Parathyroid adenoma (tissue), 2 donors: ENCODE measurements around the gene GMPR.
A peak's percentile ranks its signal among the peaks of the same experiment; 100 is the strongest.

Source experiments
- H2AFZ ChIP-seq: fragments of 300-600 bp; sonication (generic); one replicate; pipeline ENCODE4 v1.7.0; 2017; ENCODE audit warnings: antibody characterized with exemption, mild to moderate bottlenecking
- H3K27ac ChIP-seq: fragments of 300-600 bp; sonication (generic); one replicate; pipeline ENCODE4 v1.7.0; 2017
- H3K27me3 ChIP-seq: fragments of 300-600 bp; sonication (generic); one replicate; pipeline ENCODE4 v1.7.0; 2017; ENCODE audit warnings: low read length; ENCODE audit not compliant: control insufficient read depth, insufficient read depth
- H3K36me3 ChIP-seq: fragments of 300-600 bp; sonication (generic); one replicate; pipeline ENCODE4 v1.7.0; 2017; ENCODE audit warnings: low read length; ENCODE audit not compliant: control insufficient read depth, insufficient read depth
- H3K4me1 ChIP-seq: fragments of 300-600 bp; sonication (generic); one replicate; pipeline ENCODE4 v1.7.0; 2017; ENCODE audit warnings: control low read depth
- H3K4me2 ChIP-seq: fragments of 300-600 bp; sonication (generic); one replicate; pipeline ENCODE4 v1.7.0; 2017; ENCODE audit warnings: low read length
- H3K4me3 ChIP-seq: fragments of 300-600 bp; sonication (generic); one replicate; pipeline ENCODE4 v1.7.0; 2017; ENCODE audit warnings: low read depth, low read length
- H3K79me2 ChIP-seq: fragments of 300-600 bp; sonication (generic); one replicate; pipeline ENCODE4 v1.7.0; 2017; ENCODE audit warnings: control low read depth
- H3K9ac ChIP-seq: fragments of 300-600 bp; sonication (generic); one replicate; pipeline ENCODE4 v1.7.0; 2017; ENCODE audit warnings: mild to moderate bottlenecking
- H3K9me3 ChIP-seq: fragments of 300-600 bp; sonication (generic); one replicate; pipeline ENCODE4 v1.7.0; 2017; ENCODE audit warnings: low read length; ENCODE audit not compliant: control insufficient read depth
- CTCF ChIP-seq: fragments of 300-600 bp; sonication (generic); IDR thresholded peaks from one replicate; pipeline ENCODE4 v1.7.0; 2017; ENCODE audit warnings: antibody characterized with exemption, mild to moderate bottlenecking
- donor health status: primary hyperparathyroidism.

GMPR gene

GRCh38 chr6:16322666-16323312 lies 84.4 kb downstream of the GMPR start:
- peak overlapping the region; percentile 43 for H2AFZ ChIP-seq
- peak overlapping the region; percentile 45 for H3K27ac ChIP-seq
- no peaks in the 10 kb centered on the region for H3K27me3 ChIP-seq
- no peak overlapping the region for H3K9ac ChIP-seq
- H3K36me3 ChIP-seq: no peaks in the 10 kb centered on the region
- H3K4me2 ChIP-seq: no peak overlapping the region
- H3K9me3 ChIP-seq: no peaks in the 10 kb centered on the region
- H3K4me3 ChIP-seq: no peak overlapping the region
- H3K79me2 ChIP-seq: no peaks in the 10 kb centered on the region
- H3K4me1 ChIP-seq: peaks cover 26% of the 10 kb centered on the region
- no peak for TF ChIP-seq CTCF

GRCh38 chr6:16324184-16324583 lies 85.8 kb downstream of the GMPR start:
- Histone ChIP-seq H3K4me3 (no peak overlapping the region), H3K4me2 (no peak overlapping the region), H3K79me2 (no peaks in the 10 kb centered on the region), H3K27me3 (no peaks in the 10 kb centered on the region), H3K4me1 (peaks cover 25% of the 10 kb centered on the region), H3K36me3 (no peaks in the 10 kb centered on the region), H3K27ac (no peak overlapping the region), H3K9ac (no peak overlapping the region), H3K9me3 (no peaks in the 10 kb centered on the region), H2AFZ (no peak overlapping the region)
- no peak for TF ChIP-seq CTCF

GRCh38 chr6:16324606-16325225 lies 86.3 kb downstream of the GMPR start:
- H3K4me2 ChIP-seq: no peak overlapping the region
- no peaks in the 10 kb centered on the region for H3K36me3 ChIP-seq
- no peak for TF ChIP-seq CTCF
- no peaks in the 10 kb centered on the region for H3K9me3 ChIP-seq
- no peaks in the 10 kb centered on the region for H3K79me2 ChIP-seq
- no peak overlapping the region for H3K27ac ChIP-seq
- no peak overlapping the region for H3K4me3 ChIP-seq
- H3K4me1 ChIP-seq: peaks cover 20% of the 10 kb centered on the region
- H3K9ac ChIP-seq: no peak overlapping the region
- H3K27me3 ChIP-seq: no peaks in the 10 kb centered on the region
- H2AFZ ChIP-seq: no peak overlapping the region

GRCh38 chr6:16326531-16326930 lies 88.1 kb downstream of the GMPR start:
- no peaks in the 10 kb centered on the region for H3K36me3 ChIP-seq
- TF ChIP-seq CTCF: no peak
- H3K4me3 ChIP-seq: no peak overlapping the region
- no peaks in the 10 kb centered on the region for H3K27me3 ChIP-seq
- peaks cover 7% of the 10 kb centered on the region for H3K4me1 ChIP-seq
- H3K9ac ChIP-seq: no peak overlapping the region
- H3K79me2 ChIP-seq: no peaks in the 10 kb centered on the region
- no peak overlapping the region for H3K4me2 ChIP-seq
- H3K9me3 ChIP-seq: no peaks in the 10 kb centered on the region
- no peak overlapping the region for H3K27ac ChIP-seq
- no peak overlapping the region for H2AFZ ChIP-seq
